MM.1S (cell line): ENCODE measurements around the gene RNF113B.

Source experiments
- DNase-seq: peaks from one replicate; pipeline ENCODE4 v3.0.0-alpha.2; 2015
- H2AFZ ChIP-seq: fragments of 300-600 bp; sonication (generic); 2 replicates; pipeline ENCODE4 v1.6.0; 2016; ENCODE audit warnings: antibody characterized with exemption, low read length
- H3F3A ChIP-seq: fragments of 300-600 bp; sonication (generic); 2 replicates; pipeline ENCODE4 v1.6.1; 2016; ENCODE audit warnings: mild to moderate bottlenecking, antibody characterized with exemption, low read length, moderate library complexity, mixed read lengths; ENCODE audit not compliant: insufficient read depth
- H3K27ac ChIP-seq: fragments of 300-600 bp; sonication (generic); 2 replicates; pipeline ENCODE4 v1.5.1; 2016; ENCODE audit warnings: mild to moderate bottlenecking, low read length
- H3K27me3 ChIP-seq: fragments of 300-600 bp; sonication (generic); replicated peaks from 2 replicates; pipeline ENCODE4 v1.6.0; 2016; ENCODE audit warnings: low read length; ENCODE audit not compliant: insufficient read depth
- H3K36me3 ChIP-seq: fragments of 300-600 bp; sonication (generic); replicated peaks from 2 replicates; pipeline ENCODE4 v1.6.1; 2016; ENCODE audit warnings: mild to moderate bottlenecking, low read length, mixed read lengths; ENCODE audit not compliant: insufficient read depth
- H3K4me1 ChIP-seq: fragments of 300-600 bp; sonication (generic); 2 replicates; pipeline ENCODE4 v1.6.1; 2016; ENCODE audit warnings: low read length, mixed read lengths
- H3K4me2 ChIP-seq: fragments of 300-600 bp; sonication (generic); 2 replicates; pipeline ENCODE4 v1.6.0; 2016; ENCODE audit warnings: low read depth, low read length
- H3K4me3 ChIP-seq: fragments of 300-600 bp; sonication (generic); 2 replicates; pipeline ENCODE4 v1.5.1; 2016; ENCODE audit warnings: low read length, mixed read lengths
- H3K79me2 ChIP-seq: fragments of 300-600 bp; sonication (generic); 2 replicates; pipeline ENCODE4 v1.6.1; 2016; ENCODE audit warnings: mixed run types, low read length, mixed read lengths
- H3K9ac ChIP-seq: fragments of 300-600 bp; sonication (generic); 2 replicates; pipeline ENCODE4 v1.6.1; 2016; ENCODE audit warnings: low read length, mixed read lengths
- H3K9me2 ChIP-seq: fragments of 300-600 bp; sonication (generic); replicated peaks from 2 replicates; pipeline ENCODE4 v1.6.1; 2016; ENCODE audit warnings: mild to moderate bottlenecking, low read length, mixed read lengths; ENCODE audit not compliant: insufficient read depth
- H3K9me3 ChIP-seq: fragments of 300-600 bp; sonication (generic); replicated peaks from 2 replicates; pipeline ENCODE4 v1.6.1; 2016; ENCODE audit warnings: mild to moderate bottlenecking, low read length, mixed read lengths; ENCODE audit not compliant: insufficient read depth
- H4K20me1 ChIP-seq: fragments of 300-600 bp; sonication (generic); 2 replicates; pipeline ENCODE4 v1.6.1; 2016; ENCODE audit warnings: mild to moderate bottlenecking, low read length, moderate library complexity, mixed read lengths; ENCODE audit not compliant: insufficient read depth
- CTCF ChIP-seq: fragments of 300-600 bp; sonication (generic); IDR thresholded peaks from 2 replicates; pipeline ENCODE4 v1.5.1; 2016; ENCODE audit warnings: antibody characterized with exemption, low read length, mixed read lengths
- EZH2 ChIP-seq: fragments of 300-600 bp; sonication (generic); optimal IDR thresholded peaks from 2 replicates; pipeline ENCODE3; 2017; ENCODE audit warnings: low read depth, mild to moderate bottlenecking, antibody characterized with exemption, low read length, mixed read lengths
- EZH2phosphoT487 ChIP-seq: fragments of 300-600 bp; sonication (generic); IDR thresholded peaks from 2 replicates; pipeline ENCODE4 v1.6.1; 2018; ENCODE audit warnings: antibody characterized with exemption, low read length

RNF113B gene

DNA sequence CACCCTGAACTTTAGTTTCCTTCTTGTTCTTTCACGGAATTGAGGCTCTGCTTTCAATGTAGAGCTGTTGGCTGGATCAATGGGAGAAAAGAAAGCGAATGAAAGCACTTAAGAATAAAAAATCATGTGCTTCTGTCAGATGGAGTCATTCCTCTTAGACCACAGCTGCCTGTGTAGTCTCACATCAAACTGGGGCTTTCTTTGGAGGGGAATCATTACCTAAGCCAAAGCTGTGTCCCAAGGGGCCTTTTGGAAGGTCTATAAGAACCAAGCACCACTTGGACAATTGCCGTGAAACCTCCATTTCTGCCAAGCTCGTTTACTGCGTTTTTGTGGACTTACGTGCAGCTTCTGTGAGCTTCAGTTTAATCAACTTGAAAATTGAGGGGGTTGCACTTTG lies 44.2 kb upstream of the RNF113B start:
- H4K20me1 ChIP-seq, result no peaks in the 10 kb centered on the region
- H3K36me3 ChIP-seq, result no peaks in the 10 kb centered on the region
- H3K9ac ChIP-seq, result no peak overlapping the region
- no peak overlapping the region for H3K4me3 ChIP-seq
- no peaks in the 10 kb centered on the region for H3K9me2 ChIP-seq
- H3F3A ChIP-seq, result no peaks in the 10 kb centered on the region
- H3K27ac ChIP-seq, result no peak overlapping the region
- no peak for DNase-seq
- no peak overlapping the region for H3K4me2 ChIP-seq
- H3K4me1 ChIP-seq, result no peaks in the 10 kb centered on the region
- no peak overlapping the region for H2AFZ ChIP-seq
- H3K27me3 ChIP-seq, result no peaks in the 10 kb centered on the region
- no peaks in the 10 kb centered on the region for H3K9me3 ChIP-seq
- TF ChIP-seq EZH2 (no peak), CTCF (no peak), EZH2phosphoT487 (no peak)
- H3K79me2 ChIP-seq, result no peaks in the 10 kb centered on the region

DNA sequence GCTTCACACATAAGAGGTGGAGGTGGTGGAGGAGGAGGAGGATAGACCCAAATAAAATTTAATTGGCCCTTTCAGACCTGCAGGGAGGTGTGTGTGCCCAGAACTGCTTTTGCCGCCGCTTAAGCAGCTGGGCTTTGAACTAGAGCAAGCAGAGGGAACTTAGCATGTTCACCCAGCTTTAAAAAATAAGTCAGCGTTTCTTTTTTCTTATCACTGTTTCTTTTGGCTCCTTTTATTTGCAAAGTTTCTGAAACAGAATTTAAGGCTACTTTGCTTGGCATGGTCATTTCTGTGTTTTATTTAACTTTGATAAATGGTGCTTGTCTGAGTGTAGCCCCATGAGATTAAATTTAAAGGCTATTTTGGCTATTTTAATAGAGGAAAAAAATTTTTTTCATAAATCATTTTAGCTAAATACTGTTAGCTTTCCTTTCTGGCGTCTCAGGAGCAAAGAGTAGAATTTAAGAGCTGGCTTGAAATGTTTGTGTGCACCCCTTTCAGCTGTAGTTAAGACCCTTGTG lies 43.3 kb upstream of the RNF113B start:
- H3K4me2 ChIP-seq, result no peak overlapping the region
- H3K4me3 ChIP-seq, result no peak overlapping the region
- H3K79me2 ChIP-seq, result no peaks in the 10 kb centered on the region
- H3K9me3 ChIP-seq, result no peaks in the 10 kb centered on the region
- no peaks in the 10 kb centered on the region for H3K4me1 ChIP-seq
- no peak for DNase-seq
- H3K27me3 ChIP-seq, result no peaks in the 10 kb centered on the region
- H3K9ac ChIP-seq, result no peak overlapping the region
- H3K9me2 ChIP-seq, result no peaks in the 10 kb centered on the region
- no peaks in the 10 kb centered on the region for H3F3A ChIP-seq
- no peaks in the 10 kb centered on the region for H4K20me1 ChIP-seq
- H2AFZ ChIP-seq, result no peak overlapping the region
- H3K36me3 ChIP-seq, result no peaks in the 10 kb centered on the region
- no peak for TF ChIP-seq EZH2
- TF ChIP-seq EZH2phosphoT487, result no peak
- no peak for TF ChIP-seq CTCF
- H3K27ac ChIP-seq, result no peak overlapping the region

DNA sequence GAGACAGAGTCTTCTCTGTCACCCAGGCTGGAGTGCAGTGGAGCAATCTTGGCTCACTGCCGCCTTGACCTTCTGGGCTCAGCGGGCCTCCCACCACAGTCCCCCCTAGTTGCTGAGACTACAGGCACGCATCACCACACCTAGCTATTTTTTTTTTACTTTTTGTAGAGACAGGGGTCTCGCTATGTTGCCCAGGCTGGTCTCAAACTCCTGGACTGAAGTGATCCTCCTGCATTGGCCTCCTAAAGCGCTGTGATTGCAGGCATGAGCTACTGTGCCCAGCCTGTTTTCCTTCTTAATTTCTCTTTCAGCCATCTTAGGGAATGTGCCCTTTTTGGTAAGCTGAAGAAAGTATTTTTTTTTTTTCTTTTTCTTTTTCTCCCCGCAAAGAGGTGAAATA lies 42.6 kb upstream of the RNF113B start:
- no peaks in the 10 kb centered on the region for H3K79me2 ChIP-seq
- no peak overlapping the region for H2AFZ ChIP-seq
- no peak for TF ChIP-seq EZH2phosphoT487
- no peak for TF ChIP-seq EZH2
- no peak for TF ChIP-seq CTCF
- no peaks in the 10 kb centered on the region for H3K9me3 ChIP-seq
- H3K4me1 ChIP-seq, result no peaks in the 10 kb centered on the region
- no peak overlapping the region for H3K4me2 ChIP-seq
- no peak overlapping the region for H3K9ac ChIP-seq
- no peaks in the 10 kb centered on the region for H3K9me2 ChIP-seq
- H4K20me1 ChIP-seq, result no peaks in the 10 kb centered on the region
- H3K27me3 ChIP-seq, result no peaks in the 10 kb centered on the region
- no peak overlapping the region for H3K27ac ChIP-seq
- H3K36me3 ChIP-seq, result no peaks in the 10 kb centered on the region
- no peak overlapping the region for H3K4me3 ChIP-seq
- no peak for DNase-seq
- H3F3A ChIP-seq, result no peaks in the 10 kb centered on the region
